ENCODE data around the gene SCART1. TPM values are rescaled to one million over a fixed set of nuclear protein-coding genes. Genes with fewer than 3 reads are reported as not detected.

Gene SCART1
- total and polyA plus RNA-seq, 8 donors = 0.43 to 9.3 (median 5.9) TPM; not detected in 1

GRCh38 chr10:133452453-133452852 is 1.3 kb upstream of the SCART1 start:
- no peaks in the 10 kb centered on the region for H3K27me3 ChIP-seq
- no peak for DNase-seq
- no peaks in the 10 kb centered on the region for H3K4me1 ChIP-seq
- intact Hi-C loops (cut with DNase I; ENCODE audit: low total_unique reads) = no loop called here
- H3K9me3 ChIP-seq = peaks cover 11 to 20% (median 17%) of the 10 kb centered on the region in 4 donors
- H3K27ac ChIP-seq = no peak overlapping the region
- WGBS, 5 donors = 77 to 82% (median 79%) methylated on average over 4 of the region's 4 CpGs
- peaks cover 0 to 6% (median 0%) of the 10 kb centered on the region in 4 donors for H3K36me3 ChIP-seq
- TF ChIP-seq POLR2AphosphoS5 (IDR thresholded peaks at IDR 0.05) (no peak), EP300 (IDR thresholded peaks at IDR 0.05) (no peak), CTCF (IDR thresholded peaks at IDR 0.05) (no peak), POLR2A (IDR thresholded peaks at IDR 0.05) (no peak)
- H3K4me3 ChIP-seq = no peak overlapping the region

- TF ChIP-seq EP300 (IDR thresholded peaks at IDR 0.05) (no peak), POLR2AphosphoS5 (IDR thresholded peaks at IDR 0.05) (no peak), POLR2A (IDR thresholded peaks at IDR 0.05) (no peak), CTCF (IDR thresholded peaks at IDR 0.05) (no peak)
- peaks cover 0 to 20% (median 0%) of the 10 kb centered on the region in 4 donors for H3K36me3 ChIP-seq
- DNase-seq = no peak
- no peaks in the 10 kb centered on the region for H3K4me1 ChIP-seq
- peaks cover 0 to 1% (median 0%) of the 10 kb centered on the region in 4 donors for H3K9me3 ChIP-seq
- no peak overlapping the region for H3K4me3 ChIP-seq
- 77 to 87% (median 85%) methylated on average over 10 of the region's 10 CpGs for WGBS, 5 donors
- no peak overlapping the region for H3K27ac ChIP-seq
- intact Hi-C loops (cut with DNase I; ENCODE audit: low total_unique reads) = no loop called here
- no peaks in the 10 kb centered on the region for H3K27me3 ChIP-seq
These were observed 604 bp downstream of the SCART1 start for GRCh38 chr10:133454204-133454893.

GRCh38 chr10:133455196-133455595 is 1.5 kb downstream of the SCART1 start:
- Histone ChIP-seq H3K27ac (no peak overlapping the region), H3K4me3 (no peak overlapping the region), H3K9me3 (no peaks in the 10 kb centered on the region), H3K27me3 (no peaks in the 10 kb centered on the region), H3K4me1 (no peaks in the 10 kb centered on the region), H3K36me3 (peaks cover 0 to 20% (median 2%) of the 10 kb centered on the region in 4 donors)
- TF ChIP-seq POLR2AphosphoS5 (IDR thresholded peaks at IDR 0.05) = no peak
- no peak for DNase-seq
- intact Hi-C loops (cut with DNase I; ENCODE audit: low total_unique reads) = no loop called here
- 74 to 84% (median 77%) methylated on average over 5 of the region's 5 CpGs for WGBS, 5 donors

GRCh38 chr10:133455611-133456031 is 1.9 kb downstream of the SCART1 start:
- no peaks in the 10 kb centered on the region for H3K27me3 ChIP-seq
- H3K36me3 ChIP-seq = peaks cover 0 to 20% (median 2%) of the 10 kb centered on the region in 4 donors
- TF ChIP-seq POLR2AphosphoS5 (IDR thresholded peaks at IDR 0.05) (no peak), POLR2A (IDR thresholded peaks at IDR 0.05) (no peak), EP300 (IDR thresholded peaks at IDR 0.05) (no peak), CTCF (IDR thresholded peaks at IDR 0.05) (no peak)
- no peak for DNase-seq
- intact Hi-C loops (cut with DNase I; ENCODE audit: low total_unique reads) = no loop called here
- H3K9me3 ChIP-seq = no peaks in the 10 kb centered on the region
- no peaks in the 10 kb centered on the region for H3K4me1 ChIP-seq
- H3K27ac ChIP-seq = no peak overlapping the region
- no peak overlapping the region for H3K4me3 ChIP-seq
- 77 to 90% (median 90%) methylated on average over 5 to 7 of the region's 7 CpGs for WGBS, 5 donors

Data from stomach (tissue), 9 donors.